A549 (cell line): ENCODE results near the gene P2RX3. TPM values are rescaled to one million over a fixed set of nuclear protein-coding genes. Genes with fewer than 3 reads are reported as not detected.

Experiments used
- ATAC-seq, 2 experiments: fragments of 200-7000 bp in 1 of 2; fragments of >200 bp in 1 of 2; cut with Nextera tagmentation in 1 of 2; cut with Tn5 transposase in 1 of 2; 3 replicates each; pipeline versions ENCODE4 v1.8.0 to v1.9.1; 2018 to 2020; ENCODE audit warnings: mild to moderate bottlenecking in 1 of 2, moderate library complexity in 1 of 2
- CTCF ChIA-PET: fragments of 300-600 bp; sonication (Branson Sonifier 250); formaldehyde crosslinking; extraction: SDS; loops from one replicate; lab custom pipeline; 2021; ENCODE audit warnings: antibody characterized with exemption, inconsistent platforms; lab: Yijun Ruan, JAX
- POLR2A ChIA-PET: fragments of 350-600 bp; formaldehyde crosslinking; extraction: SDS; loops from one replicate; lab custom pipeline; 2021; ENCODE audit warnings: antibody characterized with exemption, inconsistent platforms; lab: Yijun Ruan, JAX
- DNase-seq, 2 experiments: peaks; one replicate each; pipeline versions ENCODE4 v3.0.0 to v3.0.0-alpha.2; 2011 to 2016; ENCODE audit warnings: low read depth in 1 of 2, low spot score in 1 of 2
- FAIRE-seq: peaks from 2 replicates; lab custom pipeline; 2011; peaks lifted over from hg19 to GRCh38; lab: Jason Lieb, UNC
- H3K27ac ChIP-seq, 2 experiments: fragments of >200 bp; sonication (Bioruptor Twin); formaldehyde crosslinking; 3 replicates each; pipeline ENCODE4 v1.5.1; 2016 to 2017
- H3K4me1 ChIP-seq: fragments of >200 bp; sonication (Bioruptor Twin); formaldehyde crosslinking; 3 replicates; pipeline ENCODE4 v1.6.1; 2016
- H3K4me2 ChIP-seq: fragments of >200 bp; sonication (Bioruptor Twin); formaldehyde crosslinking; 3 replicates; pipeline ENCODE4 v1.6.1; 2016
- H3K4me3 ChIP-seq: fragments of >200 bp; sonication (Bioruptor Twin); formaldehyde crosslinking; 3 replicates; pipeline ENCODE4 v1.5.1; 2016
- H3K9me3 ChIP-seq: fragments of >200 bp; sonication (Bioruptor Twin); formaldehyde crosslinking; 3 replicates; pipeline ENCODE4 v1.6.1; 2016
- ATOH8 ChIP-seq: fragments of 250-450 bp; sonication (Bioruptor Pico); IDR thresholded peaks from 2 replicates; pipeline ENCODE4 v1.5.0; 2020; ENCODE audit warnings: low read depth, mild to moderate bottlenecking, moderate library complexity
- CBX2 ChIP-seq: fragments of 200-600 bp; sonication (generic); IDR thresholded peaks from 2 replicates; pipeline ENCODE4 v1.6.1; 2016; ENCODE audit warnings: low read depth, mild to moderate bottlenecking, borderline replicate concordance
- CBX8 ChIP-seq: fragments of 200-600 bp; sonication (generic); IDR thresholded peaks from 2 replicates; pipeline ENCODE4 v1.6.1; 2016
- CEBPB ChIP-seq, 2 experiments: fragments of >200 bp in 1 of 2; sonication (Bioruptor Twin) in 1 of 2; formaldehyde crosslinking in 1 of 2; IDR thresholded peaks; 2 replicates each; pipeline ENCODE4 v1.6.1; 2012 to 2016
- FOXS1 ChIP-seq: fragments of 250-450 bp; sonication (Bioruptor Pico); IDR thresholded peaks from 2 replicates; pipeline ENCODE4 v1.5.0; 2020; ENCODE audit warnings: mild to moderate bottlenecking, moderate library complexity
- HOXA7 ChIP-seq: fragments of 250-450 bp; sonication (Bioruptor Pico); IDR thresholded peaks from 2 replicates; pipeline ENCODE4 v1.5.0; 2020; ENCODE audit warnings: mild to moderate bottlenecking, moderate library complexity
- HOXB5 ChIP-seq: fragments of 250-450 bp; sonication (Bioruptor Pico); IDR thresholded peaks from 2 replicates; pipeline ENCODE4 v1.5.0; 2020; ENCODE audit warnings: mild to moderate bottlenecking, moderate library complexity
- JUNB ChIP-seq: fragments of >200 bp; sonication (Bioruptor Twin); formaldehyde crosslinking; IDR thresholded peaks from 2 replicates; pipeline ENCODE4 v1.6.1; 2016
- KDM1A ChIP-seq: fragments of 200-600 bp; sonication (generic); IDR thresholded peaks from 2 replicates; pipeline ENCODE4 v1.6.1; 2016; ENCODE audit warnings: low read depth, mild to moderate bottlenecking
- KDM5A ChIP-seq: fragments of 200-600 bp; sonication (generic); IDR thresholded peaks from 2 replicates; pipeline ENCODE4 v1.6.1; 2016; ENCODE audit warnings: antibody characterized with exemption, mild to moderate bottlenecking
- MAFK ChIP-seq: fragments of 450-650 bp; IDR thresholded peaks from 2 replicates; pipeline ENCODE4 v1.6.1; 2014; ENCODE audit not compliant: partially characterized antibody
- MAX ChIP-seq: IDR thresholded peaks from 2 replicates; pipeline ENCODE4 v1.6.1; 2012
- MAZ ChIP-seq: fragments of 150-350 bp; IDR thresholded peaks from 2 replicates; pipeline ENCODE4 v1.6.1; 2014; ENCODE audit warnings: antibody characterized with exemption, low read depth, low read length, borderline replicate concordance
- MYC ChIP-seq: IDR thresholded peaks from 2 replicates; pipeline ENCODE4 v1.6.1; 2012; ENCODE audit warnings: mild to moderate bottlenecking, inconsistent platforms, low read length, improper control_type of control experiment, borderline replicate concordance
- NFE2L2 ChIP-seq: fragments of 150-350 bp; conservative IDR thresholded peaks from 2 replicates; pipeline ENCODE4 v1.6.1; 2014; ENCODE audit warnings: low read length
- NR3C1 ChIP-seq: fragments of >200 bp; sonication (Bioruptor Twin); formaldehyde crosslinking; IDR thresholded peaks from 3 replicates; pipeline ENCODE4 v1.6.1; 2017
- PHF8 ChIP-seq: fragments of 200-600 bp; sonication (generic); IDR thresholded peaks from 2 replicates; pipeline ENCODE4 v1.6.1; 2016; ENCODE audit warnings: low read depth, mild to moderate bottlenecking, antibody characterized with exemption, moderate library complexity, borderline replicate concordance
- POLR2A ChIP-seq: IDR thresholded peaks from 2 replicates; pipeline ENCODE4 v1.6.1; 2012; ENCODE audit warnings: mild to moderate bottlenecking, low read length
- POLR2AphosphoS2 ChIP-seq: conservative IDR thresholded peaks from 2 replicates; pipeline ENCODE4 v1.6.1; 2012; ENCODE audit warnings: low read length, improper control_type of control experiment, inconsistent platforms
- SMC3 ChIP-seq: fragments of >200 bp; sonication (Bioruptor Twin); formaldehyde crosslinking; IDR thresholded peaks from 3 replicates; pipeline ENCODE4 v1.6.1; 2018; ENCODE audit warnings: inconsistent platforms
- ZFP36 ChIP-seq: fragments of 450-650 bp; IDR thresholded peaks from 2 replicates; pipeline ENCODE4 v1.6.1; 2014; ENCODE audit warnings: borderline replicate concordance; ENCODE audit not compliant: partially characterized antibody
- ZSCAN20 ChIP-seq: fragments of 250-450 bp; sonication (Bioruptor Pico); IDR thresholded peaks from 2 replicates; pipeline ENCODE4 v1.8.0; 2022; ENCODE audit warnings: mild to moderate bottlenecking, moderate library complexity
- WGBS: methylation state at CpG from one replicate; pipeline ENCODE4 v1.1.6; 2017; ENCODE audit errors: missing lambda C conversion rate; 5-methylcytosine and 5-hydroxymethylcytosine counted together
- polyA plus RNA-seq, 4 experiments: library from polyadenylated mRNA; depleted of rRNA in 3 of 4; stranded (reverse); fragments of >200 nt; fragmentation: RNase III in 1 of 4; extraction: RNeasy Plus Mini Kit Qiagen cat#74134 plus additional on column Dnase treatment in 1 of 4; gene quantifications; 2 replicates in 3 of 4; 3 replicates in 1 of 4; pipeline ENCODE4 v1.2.3, GENCODE V29; 2011 to 2017
- TF ChIP-seq, protein P1 (sequence below): IDR thresholded peaks from 2 replicates; pipeline ENCODE4 v1.6.1; 2012
- TF ChIP-seq, protein P2 (sequence below): IDR thresholded peaks from 2 replicates; pipeline ENCODE4 v1.6.1; 2012; ENCODE audit warnings: low read depth, borderline replicate concordance
- TF ChIP-seq, protein P3 (sequence below): fragments of >200 bp; sonication (Bioruptor Twin); formaldehyde crosslinking; IDR thresholded peaks from 3 replicates; pipeline ENCODE4 v1.5.1; 2016
- TF ChIP-seq, protein P4 (sequence below): fragments of 150-350 bp; IDR thresholded peaks from 2 replicates; pipeline ENCODE4 v1.6.1; 2014; ENCODE audit warnings: low read depth, mild to moderate bottlenecking, low read length

The P2RX3 gene
- polyA plus RNA-seq, 2 of the 4 experiments (the other 2 are of a cell fraction): 0.05 to 0.37 TPM

DNA sequence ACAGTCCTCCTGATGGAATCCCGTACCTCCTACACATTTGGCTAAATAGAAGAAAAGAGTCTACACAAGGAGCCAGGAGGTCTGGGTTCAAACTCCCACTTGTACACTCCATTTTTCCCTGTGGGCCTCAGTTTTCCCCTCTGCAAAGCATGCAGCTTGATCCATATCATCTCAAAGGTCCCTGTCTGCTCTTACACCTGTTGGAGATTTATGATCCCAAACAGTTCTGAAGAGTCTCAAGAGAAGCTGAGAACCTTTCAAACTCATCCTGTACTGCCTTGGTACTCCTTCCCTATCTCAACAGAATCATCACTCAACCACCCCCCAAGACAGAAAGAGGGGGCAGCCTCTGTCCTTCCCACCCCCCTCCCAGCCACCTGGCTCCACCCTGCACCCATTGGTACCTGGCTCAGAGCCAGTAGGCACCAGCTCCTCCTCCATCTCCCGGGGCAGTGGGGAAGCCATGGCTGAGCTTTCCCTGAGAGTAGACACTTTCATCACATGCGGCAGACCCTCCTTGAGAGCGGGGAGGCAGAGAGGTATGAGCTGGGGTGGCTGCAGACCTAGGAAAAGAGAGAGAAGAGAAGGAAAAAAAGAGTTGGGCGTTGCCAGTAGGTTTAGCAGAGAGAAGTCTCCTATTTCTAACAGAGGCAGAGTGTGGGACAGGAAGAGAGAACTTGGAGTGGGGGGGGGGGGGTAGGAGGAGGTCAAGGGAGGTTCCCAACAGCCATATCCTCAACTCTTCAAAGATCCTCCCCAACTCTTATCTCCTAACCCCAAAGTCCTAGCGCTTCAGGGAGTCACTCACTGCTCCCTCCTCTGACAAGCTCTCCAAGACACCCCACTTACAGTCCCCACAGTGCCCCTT lies 16.5 kb upstream of the P2RX3 start:
- Histone ChIP-seq H3K4me2 (peak overlapping the region; percentile 99), H3K27ac (peak overlapping the region; percentile 91 to 99), H3K9me3 (no peaks in the 10 kb centered on the region), H3K4me3 (peak overlapping the region; percentile 45), H3K4me1 (peaks cover 53% of the 10 kb centered on the region)
- TF ChIP-seq ATOH8 (CRISPR knock-in tag) (no peak), MYC (0 out of 2 replicates have a peak, but pooled peaks have one; percentile 3)
- peak in 1 of 2 experiments; percentile 2; a peak in 3 of 6 replicates for ATAC-seq
- FAIRE-seq: no peak
- ChIA-PET POLR2A (interaction anchor here (0.6 to 2.9 kb wide), 4 partner anchors 9 to 170 kb away, joined by 5 to 42 read pairs (median 10); partner anchors contain the start of gene SSRP1), CTCF (interaction anchor here (0.8 to 2.6 kb wide), 8 partner anchors 8 to 247 kb away, joined by 3 to 16 read pairs (median 5); partner anchors contain the start of genes P2RX3 and UBE2L6)
- 26% methylated on average over 6 of the region's 6 CpGs for whole genome bisulfite sequencing
- peak; percentile 44 to 55 for DNase-seq

DNA sequence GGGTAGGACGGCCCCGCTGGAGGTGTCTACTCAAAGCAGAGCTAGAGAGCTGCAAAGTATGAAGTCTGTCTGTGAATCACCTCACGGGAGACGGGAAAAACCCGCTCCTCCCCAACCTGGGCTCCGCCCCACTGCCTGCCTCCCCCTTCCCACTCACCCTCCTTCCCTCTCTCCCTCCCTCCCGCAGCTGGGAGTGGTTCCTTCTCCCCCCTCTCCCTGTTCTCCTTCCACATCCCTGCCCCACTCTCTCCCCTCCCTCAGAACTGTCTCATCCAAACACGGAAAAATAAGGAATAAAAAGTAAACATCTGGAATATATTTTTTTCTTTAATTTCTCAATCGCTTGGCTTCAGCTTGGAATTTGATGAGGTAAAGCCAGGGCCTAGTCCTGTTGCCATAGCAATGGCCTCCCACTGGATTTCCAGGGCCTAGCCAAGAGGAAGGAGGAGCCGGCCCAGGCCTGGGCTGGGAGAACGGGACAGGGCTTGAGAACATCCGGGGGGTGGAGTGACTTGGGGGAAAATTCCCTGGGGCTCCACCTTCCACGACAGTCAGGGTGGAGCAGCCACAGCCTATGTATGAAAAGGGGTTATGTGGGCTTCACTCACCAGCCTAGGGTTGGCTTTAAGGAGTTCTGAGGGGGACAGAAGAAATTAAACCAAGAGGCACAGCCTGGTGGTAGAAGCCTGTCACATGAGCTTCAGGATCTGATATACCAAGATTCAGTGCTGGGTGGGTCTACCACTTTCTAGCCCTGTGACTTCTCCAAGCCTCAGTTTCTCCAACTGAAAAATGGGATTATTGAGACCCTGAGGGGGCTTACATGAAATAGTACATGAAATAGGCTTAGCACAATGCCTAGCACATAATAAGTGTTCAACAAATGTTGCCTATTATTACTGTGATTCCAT lies 15.6 kb upstream of the P2RX3 start:
- ATAC-seq (peak; percentile 57 to 79), FAIRE-seq (peak; percentile 23), DNase-seq (peak; percentile 95 to 99)
- Histone ChIP-seq H3K9me3 (no peaks in the 10 kb centered on the region), H3K4me3 (peak overlapping the region; percentile 64), H3K4me1 (peaks cover 53% of the 10 kb centered on the region), H3K4me2 (peak overlapping the region; percentile 99), H3K27ac (peak overlapping the region; percentile 91 to 99)
- POLR2A ChIA-PET: interaction anchor here (0.6 to 2.9 kb wide), 6 partner anchors 10 to 412 kb away, joined by 3 to 42 read pairs (median 6); partner anchors contain the start of gene SSRP1
- 2% methylated on average over 13 of the region's 13 CpGs for WGBS
- CTCF ChIA-PET: interaction anchor here (0.8 to 2.6 kb wide), 9 partner anchors 8 to 246 kb away, joined by 3 to 16 read pairs (median 5); partner anchors contain the start of genes P2RX3, SSRP1 and UBE2L6
- TF ChIP-seq ATOH8 (CRISPR knock-in tag) (no peak), CBX8 (no peak), NFE2L2 (no peak), NR3C1 (no peak), MAZ (no peak), CEBPB (IDR thresholded peaks at IDR 0.05) (peak; percentile 25 to 68; a peak in 3 of 4 replicates), POLR2A (peak; percentile 26; the same call in 1 of the 2 replicates), ZSCAN20 (no peak), POLR2AphosphoS2 (no peak), JUNB (no peak), KDM1A (peak; percentile 50; the same call in 1 of the 2 replicates), MAFK (no peak), KDM5A (no peak), PHF8 (no peak), CBX2 (no peak), FOXS1 (CRISPR knock-in tag) (no peak), ZFP36 (no peak), HOXB5 (no peak), HOXA7 (CRISPR knock-in tag) (no peak), MAX (peak; percentile 12; the same call in 1 of the 2 replicates), SMC3 (no peak)
- TF ChIP-seq, protein P1, sequence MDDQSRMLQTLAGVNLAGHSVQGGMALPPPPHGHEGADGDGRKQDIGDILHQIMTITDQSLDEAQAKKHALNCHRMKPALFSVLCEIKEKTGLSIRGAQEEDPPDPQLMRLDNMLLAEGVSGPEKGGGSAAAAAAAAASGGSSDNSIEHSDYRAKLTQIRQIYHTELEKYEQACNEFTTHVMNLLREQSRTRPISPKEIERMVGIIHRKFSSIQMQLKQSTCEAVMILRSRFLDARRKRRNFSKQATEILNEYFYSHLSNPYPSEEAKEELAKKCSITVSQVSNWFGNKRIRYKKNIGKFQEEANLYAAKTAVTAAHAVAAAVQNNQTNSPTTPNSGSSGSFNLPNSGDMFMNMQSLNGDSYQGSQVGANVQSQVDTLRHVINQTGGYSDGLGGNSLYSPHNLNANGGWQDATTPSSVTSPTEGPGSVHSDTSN: 0 out of 2 replicates have a peak, but pooled peaks have one; percentile 44
- TF ChIP-seq, protein P2, sequence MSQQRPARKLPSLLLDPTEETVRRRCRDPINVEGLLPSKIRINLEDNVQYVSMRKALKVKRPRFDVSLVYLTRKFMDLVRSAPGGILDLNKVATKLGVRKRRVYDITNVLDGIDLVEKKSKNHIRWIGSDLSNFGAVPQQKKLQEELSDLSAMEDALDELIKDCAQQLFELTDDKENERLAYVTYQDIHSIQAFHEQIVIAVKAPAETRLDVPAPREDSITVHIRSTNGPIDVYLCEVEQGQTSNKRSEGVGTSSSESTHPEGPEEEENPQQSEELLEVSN: 0 out of 2 replicates have a peak, but pooled peaks have one; percentile 27
- TF ChIP-seq, protein P3, sequence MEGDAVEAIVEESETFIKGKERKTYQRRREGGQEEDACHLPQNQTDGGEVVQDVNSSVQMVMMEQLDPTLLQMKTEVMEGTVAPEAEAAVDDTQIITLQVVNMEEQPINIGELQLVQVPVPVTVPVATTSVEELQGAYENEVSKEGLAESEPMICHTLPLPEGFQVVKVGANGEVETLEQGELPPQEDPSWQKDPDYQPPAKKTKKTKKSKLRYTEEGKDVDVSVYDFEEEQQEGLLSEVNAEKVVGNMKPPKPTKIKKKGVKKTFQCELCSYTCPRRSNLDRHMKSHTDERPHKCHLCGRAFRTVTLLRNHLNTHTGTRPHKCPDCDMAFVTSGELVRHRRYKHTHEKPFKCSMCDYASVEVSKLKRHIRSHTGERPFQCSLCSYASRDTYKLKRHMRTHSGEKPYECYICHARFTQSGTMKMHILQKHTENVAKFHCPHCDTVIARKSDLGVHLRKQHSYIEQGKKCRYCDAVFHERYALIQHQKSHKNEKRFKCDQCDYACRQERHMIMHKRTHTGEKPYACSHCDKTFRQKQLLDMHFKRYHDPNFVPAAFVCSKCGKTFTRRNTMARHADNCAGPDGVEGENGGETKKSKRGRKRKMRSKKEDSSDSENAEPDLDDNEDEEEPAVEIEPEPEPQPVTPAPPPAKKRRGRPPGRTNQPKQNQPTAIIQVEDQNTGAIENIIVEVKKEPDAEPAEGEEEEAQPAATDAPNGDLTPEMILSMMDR: no peak
- TF ChIP-seq, protein P4, sequence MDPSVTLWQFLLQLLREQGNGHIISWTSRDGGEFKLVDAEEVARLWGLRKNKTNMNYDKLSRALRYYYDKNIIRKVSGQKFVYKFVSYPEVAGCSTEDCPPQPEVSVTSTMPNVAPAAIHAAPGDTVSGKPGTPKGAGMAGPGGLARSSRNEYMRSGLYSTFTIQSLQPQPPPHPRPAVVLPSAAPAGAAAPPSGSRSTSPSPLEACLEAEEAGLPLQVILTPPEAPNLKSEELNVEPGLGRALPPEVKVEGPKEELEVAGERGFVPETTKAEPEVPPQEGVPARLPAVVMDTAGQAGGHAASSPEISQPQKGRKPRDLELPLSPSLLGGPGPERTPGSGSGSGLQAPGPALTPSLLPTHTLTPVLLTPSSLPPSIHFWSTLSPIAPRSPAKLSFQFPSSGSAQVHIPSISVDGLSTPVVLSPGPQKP: no peak
